Ramos (cell line): Measurements from ENCODE around the gene FILIP1L.

Source experiments
- in situ Hi-C: fragments of 300-500 bp; cut with MboI; formaldehyde crosslinking; loops from one replicate; pipeline ENCODE4 v1.14.3; 2022; ENCODE audit warnings: low sequenced_read_pairs; ENCODE audit not compliant: unreplicated experiment

FILIP1L gene

DNA sequence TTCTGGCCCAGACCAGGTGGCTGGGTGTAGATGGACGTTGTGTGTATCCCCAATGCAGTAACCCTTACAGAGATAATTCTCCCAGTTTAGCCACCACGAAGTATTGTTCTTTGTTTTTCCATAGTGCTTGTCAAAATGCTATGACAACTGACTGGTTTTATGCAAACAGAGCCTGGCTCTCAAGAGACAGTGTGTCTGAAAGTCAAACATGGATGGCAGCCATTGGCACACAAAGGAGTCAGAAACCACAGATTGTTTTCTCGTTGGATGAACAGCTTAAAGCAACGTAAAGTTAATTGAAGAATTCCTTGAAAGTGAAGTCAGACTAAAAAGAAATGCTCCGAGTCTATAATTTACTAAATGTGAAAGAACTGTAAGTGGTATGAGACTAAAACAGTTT, 91.2 kb downstream of the FILIP1L start:
- in situ Hi-C loops: no loop called here

DNA sequence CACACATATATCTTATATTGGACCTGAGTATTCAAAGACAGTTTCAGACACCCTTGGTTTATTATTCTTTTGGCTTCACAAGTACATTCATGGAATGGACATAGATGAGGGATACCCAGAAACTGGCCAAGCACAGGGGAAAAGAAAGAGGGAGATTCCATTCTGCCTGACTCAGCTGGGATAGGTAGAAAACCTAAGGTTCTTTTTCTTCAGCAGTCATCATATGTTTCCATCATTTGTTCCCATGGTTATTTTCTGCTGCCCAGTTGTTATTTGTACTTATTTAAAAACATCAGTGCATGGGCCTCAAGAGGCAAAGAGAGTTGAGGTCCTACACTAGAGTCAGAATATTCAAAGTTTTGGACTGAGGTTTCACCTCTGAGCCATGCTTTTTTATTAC, 91.8 kb downstream of the FILIP1L start:
- in situ Hi-C loops: no loop called here

GRCh38 chr3:100020876-100021644, 93.2 kb downstream of the FILIP1L start:
- in situ Hi-C loops: no loop called here

DNA sequence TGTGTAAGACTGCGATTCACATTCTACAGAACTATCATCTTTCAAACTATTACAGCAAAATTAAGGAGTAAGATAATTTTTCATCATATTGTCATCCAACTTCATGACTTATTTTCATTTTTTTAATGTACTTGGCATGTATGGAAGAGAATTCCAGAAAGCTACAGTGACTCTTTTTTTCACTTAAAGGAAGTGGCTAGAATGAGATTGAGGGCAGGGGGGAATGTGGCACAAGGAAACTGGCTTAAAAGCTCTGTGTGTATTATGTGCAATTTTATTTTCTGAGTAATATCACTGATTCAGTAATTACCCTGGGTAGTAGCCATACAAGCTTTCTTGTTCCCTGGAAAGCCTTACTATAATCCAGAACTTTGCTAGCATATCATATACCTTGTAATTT, 94.6 kb downstream of the FILIP1L start:
- in situ Hi-C loops: no loop called here

DNA sequence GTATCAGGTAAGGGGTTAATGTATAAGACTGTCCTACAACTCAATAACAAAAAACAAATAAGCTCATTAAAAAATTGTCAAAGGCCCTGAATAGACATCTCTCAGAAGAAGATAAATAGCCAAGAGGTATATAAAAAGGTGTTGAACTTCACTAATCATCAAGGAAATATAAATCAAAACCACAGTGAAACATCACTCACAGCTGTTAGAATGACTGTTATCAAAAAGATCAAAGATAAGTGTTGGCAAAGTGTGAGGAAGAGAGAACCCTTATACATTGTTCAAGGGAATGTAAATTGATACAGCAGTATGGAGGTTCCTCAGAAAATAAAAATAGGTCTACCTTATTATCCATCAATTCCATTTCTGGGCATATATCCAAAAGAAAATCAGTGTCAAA, 95.5 kb downstream of the FILIP1L start:
- in situ Hi-C loops: no loop called here

DNA sequence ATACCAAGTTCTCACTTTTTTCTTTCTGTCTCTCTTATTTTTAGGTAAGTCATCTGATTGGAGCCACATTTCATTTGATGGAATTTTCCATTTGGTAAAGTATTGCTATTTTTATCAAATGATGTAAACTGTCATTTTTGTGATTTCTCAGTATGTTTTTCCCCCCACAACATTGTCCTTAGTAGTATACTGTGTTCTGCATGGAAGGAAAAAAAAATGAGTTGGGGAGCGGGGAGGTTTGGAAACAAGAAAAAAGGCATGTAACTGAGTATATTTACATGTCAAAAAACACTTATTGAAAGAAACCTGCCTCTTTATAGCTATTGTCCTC, 104.2 kb downstream of the FILIP1L start:
- in situ Hi-C loops: no loop called here

DNA sequence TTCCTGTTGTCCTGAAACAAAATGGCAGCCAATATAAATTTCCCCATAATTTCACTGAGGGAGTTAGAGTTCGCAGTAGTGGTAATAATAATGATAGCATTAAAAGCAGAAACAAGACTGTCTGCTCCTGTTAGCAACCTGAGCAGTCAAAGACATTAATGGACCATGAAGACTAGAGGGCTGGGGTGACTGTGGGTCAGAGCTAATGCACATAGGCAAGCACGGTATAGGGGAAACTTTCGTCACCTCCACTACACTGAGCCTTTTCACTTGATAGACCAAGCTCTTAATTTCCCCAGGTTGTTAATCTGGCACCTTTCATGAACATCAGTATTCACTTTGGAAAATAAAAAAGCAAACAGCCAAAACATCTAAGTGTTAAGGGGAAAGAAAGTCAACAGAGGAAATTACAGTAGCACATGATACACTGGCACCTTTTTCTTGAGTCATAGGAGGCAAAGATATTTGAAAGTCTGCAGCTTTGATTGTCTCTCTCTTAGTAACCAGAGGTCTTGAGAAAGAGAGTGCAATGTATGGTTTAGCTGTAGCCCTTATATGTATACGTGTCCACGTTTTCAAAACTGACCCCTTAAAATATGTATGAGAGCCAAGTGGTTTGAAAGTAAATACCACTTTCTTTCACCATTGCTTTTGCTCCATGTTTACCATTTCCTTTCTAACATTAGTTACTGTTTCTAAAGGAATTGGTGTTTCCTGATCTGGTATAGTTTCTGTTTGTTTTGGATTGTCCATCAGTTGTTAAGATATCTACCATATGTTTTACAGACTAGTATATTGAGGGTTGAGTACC, 104.8 kb downstream of the FILIP1L start:
- in situ Hi-C loops: no loop called here

- in situ Hi-C loops: no loop called here
Observed at GRCh38 chr3:100008081-100008698, 106.1 kb downstream of the FILIP1L start.

- in situ Hi-C loops: no loop called here
Observed at GRCh38 chr3:100007313-100007712, 107.0 kb downstream of the FILIP1L start.

GRCh38 chr3:100006570-100007271, 107.6 kb downstream of the FILIP1L start:
- in situ Hi-C loops: no loop called here

DNA sequence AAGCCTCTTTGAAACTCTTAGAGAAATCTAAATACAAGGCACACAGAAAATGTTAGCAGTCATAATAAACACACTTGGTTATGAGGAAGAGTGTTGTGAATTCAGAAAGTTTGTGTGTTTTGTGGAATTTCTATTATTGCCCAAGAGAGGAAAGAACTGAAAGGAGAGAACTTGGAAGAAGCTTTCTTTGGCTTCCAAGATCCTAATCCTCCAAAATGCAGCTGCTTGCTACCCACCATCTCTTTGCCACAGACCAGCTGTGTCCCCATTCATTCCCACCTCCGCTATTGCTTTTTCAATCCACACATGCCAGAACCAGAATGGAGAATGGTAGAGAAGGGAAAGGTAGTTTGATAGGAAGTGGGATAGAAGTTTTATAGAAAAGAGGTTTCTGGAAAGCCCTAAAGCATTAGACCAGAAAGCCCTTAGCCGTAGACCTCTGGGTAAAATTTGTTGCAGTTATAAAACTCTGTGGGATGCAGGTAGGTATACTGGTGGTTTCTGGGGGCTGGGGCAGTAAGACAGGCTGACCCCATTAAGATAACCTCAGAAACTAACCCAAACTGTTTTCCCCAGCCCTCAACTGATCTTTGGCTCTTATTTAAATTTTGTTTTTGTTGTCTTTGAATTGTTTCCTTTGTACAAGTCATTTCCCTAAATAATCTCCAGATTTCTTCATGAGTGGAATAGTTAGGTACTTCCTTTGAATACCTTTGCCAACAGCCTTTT, 108.5 kb downstream of the FILIP1L start:
- in situ Hi-C loops: no loop called here

GRCh38 chr3:100004931-100005330, 109.4 kb downstream of the FILIP1L start:
- in situ Hi-C loops: no loop called here

DNA sequence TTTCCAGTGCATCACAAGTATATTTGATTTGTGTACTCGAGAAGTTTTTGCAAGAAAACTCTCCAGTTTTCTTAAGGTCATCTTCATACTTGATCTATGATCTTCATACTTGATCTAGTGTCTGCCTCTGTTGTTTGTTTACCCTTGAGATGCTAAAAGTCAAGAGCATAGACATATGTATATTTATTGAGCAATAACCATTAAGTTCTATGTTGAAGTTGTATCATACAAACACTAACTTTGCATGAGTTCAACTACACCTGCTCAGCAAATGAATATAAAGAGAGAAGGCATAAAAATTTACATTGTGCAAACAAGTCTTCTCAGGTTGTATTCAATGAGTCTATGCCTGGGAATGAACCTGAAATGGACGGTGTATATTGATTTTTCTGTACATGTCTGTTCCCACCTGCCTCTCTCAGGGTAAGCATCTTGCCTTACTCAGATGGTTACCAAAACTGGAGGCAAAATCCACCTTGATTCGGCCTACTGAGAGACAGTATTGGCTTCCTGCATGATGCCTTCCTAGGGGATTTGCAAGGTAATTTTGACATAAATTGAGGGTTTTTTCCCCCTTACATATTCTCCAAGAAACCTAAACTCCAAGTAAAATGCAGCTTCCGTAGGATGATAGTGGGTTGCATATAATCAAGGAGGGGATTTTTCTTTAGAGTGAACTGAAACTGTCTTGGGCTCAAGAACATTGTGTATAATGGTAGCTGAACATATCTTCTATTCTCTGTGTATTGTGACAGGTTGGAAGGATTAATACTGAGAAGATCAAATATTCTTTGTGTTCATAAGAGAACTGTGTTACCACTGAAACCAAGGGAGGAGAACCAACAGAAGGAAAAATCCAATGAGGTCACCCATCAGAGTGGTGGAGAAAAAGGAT, 110.4 kb downstream of the FILIP1L start:
- in situ Hi-C loops: no loop called here

DNA sequence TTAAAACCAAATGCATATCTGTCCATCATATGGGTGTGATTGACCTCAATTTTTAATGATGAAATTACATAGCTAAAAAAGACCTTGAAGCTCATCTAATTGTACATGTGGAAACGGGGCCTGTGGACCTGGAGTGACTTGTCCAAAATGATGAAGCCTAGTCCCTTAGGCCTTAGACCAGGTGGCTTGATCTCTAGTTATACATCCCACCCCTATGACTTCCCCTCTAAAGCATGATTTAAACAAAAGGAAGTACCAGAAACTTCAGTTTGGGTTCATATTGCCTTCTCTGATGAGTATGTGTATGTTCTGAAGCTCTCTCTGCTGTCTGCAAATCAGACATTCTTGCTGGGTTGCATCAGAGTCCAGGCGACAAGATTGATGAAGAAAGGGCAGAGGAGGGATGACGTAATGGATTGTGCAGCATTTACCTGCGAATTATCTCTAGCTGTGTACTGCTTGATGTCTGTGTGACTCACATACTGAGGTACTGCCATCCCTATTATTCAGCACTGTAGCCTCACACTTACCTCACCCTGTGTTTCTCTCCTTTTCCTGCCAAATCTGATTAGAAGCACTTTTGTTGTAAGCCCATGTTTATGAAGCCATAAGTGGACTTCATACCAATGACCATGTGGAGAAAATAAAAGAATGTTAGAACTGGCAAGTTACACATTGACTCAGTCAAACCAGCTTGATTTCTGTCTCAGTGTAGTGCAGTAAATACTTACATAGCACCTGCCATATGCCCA, 111.5 kb downstream of the FILIP1L start:
- in situ Hi-C loops: no loop called here

- in situ Hi-C loops: no loop called here
Observed at GRCh38 chr3:100001526-100002270, 112.6 kb downstream of the FILIP1L start.

- in situ Hi-C loops: no loop called here
Observed at GRCh38 chr3:100001083-100001482, 113.2 kb downstream of the FILIP1L start.

DNA sequence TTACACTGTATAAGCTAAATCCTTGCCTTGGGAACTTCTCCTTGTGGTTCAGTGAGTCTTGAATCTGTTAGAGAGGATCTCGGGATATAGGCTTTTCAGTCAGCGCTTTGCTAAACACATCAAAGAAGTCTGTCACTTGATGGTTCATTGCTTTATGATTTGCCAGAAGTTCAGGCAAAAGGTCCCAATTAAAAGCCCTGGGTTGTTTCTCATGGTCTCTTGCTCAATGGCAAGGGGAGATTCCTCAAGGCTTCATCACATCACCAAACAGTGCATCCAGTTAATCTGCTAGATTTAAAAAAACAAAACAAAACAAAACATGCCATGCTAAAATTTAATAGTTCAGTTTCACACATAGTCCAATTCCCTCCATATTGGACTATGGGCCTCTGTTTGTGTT, 114.8 kb downstream of the FILIP1L start:
- in situ Hi-C loops: no loop called here

GRCh38 chr3:99997293-99997692, 117.0 kb downstream of the FILIP1L start:
- in situ Hi-C loops: no loop called here
